OCI-LY3 (cell line): ENCODE data around the gene ZBED5.

Experiments used
- EZH2phosphoT487 ChIP-seq: fragments of 200-600 bp; shearing (Covaris generic); IDR thresholded peaks from 2 replicates; pipeline ENCODE4 v1.6.1; 2018; ENCODE audit warnings: antibody characterized with exemption, mixed run types, low read depth
- TF ChIP-seq, protein P1 (sequence below): fragments of 200-600, 300-600 bp; sonication (generic); IDR thresholded peaks from 2 replicates; pipeline ENCODE4 v1.5.1; 2014; ENCODE audit warnings: antibody characterized with exemption, low read length, low read depth

DNA sequence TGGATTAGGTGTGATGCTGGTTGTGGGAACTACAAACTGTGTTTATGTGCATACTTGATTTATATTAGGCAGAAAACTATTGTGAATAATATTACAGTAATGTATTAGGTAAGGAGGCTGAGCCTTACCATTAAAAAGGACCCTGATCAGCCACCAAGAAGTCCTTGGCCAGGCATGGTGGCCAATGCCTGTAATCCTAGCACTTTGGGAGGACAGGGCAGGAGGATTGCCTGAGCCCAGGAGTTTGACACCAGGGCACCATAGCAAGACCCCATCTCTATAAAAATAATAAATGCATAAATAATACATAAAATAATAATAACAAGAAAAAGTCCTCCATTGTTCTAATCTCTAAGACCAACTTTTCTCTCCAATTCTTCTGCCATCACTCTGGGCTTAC is 3.2 kb upstream of the ZBED5 start:
- TF ChIP-seq, protein P1, sequence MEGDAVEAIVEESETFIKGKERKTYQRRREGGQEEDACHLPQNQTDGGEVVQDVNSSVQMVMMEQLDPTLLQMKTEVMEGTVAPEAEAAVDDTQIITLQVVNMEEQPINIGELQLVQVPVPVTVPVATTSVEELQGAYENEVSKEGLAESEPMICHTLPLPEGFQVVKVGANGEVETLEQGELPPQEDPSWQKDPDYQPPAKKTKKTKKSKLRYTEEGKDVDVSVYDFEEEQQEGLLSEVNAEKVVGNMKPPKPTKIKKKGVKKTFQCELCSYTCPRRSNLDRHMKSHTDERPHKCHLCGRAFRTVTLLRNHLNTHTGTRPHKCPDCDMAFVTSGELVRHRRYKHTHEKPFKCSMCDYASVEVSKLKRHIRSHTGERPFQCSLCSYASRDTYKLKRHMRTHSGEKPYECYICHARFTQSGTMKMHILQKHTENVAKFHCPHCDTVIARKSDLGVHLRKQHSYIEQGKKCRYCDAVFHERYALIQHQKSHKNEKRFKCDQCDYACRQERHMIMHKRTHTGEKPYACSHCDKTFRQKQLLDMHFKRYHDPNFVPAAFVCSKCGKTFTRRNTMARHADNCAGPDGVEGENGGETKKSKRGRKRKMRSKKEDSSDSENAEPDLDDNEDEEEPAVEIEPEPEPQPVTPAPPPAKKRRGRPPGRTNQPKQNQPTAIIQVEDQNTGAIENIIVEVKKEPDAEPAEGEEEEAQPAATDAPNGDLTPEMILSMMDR, result no peak
- TF ChIP-seq EZH2phosphoT487, result no peak
